Skeletal muscle tissue (tissue), 4 donors: ENCODE data around the gene KRT4. TPM values are rescaled to one million over a fixed set of nuclear protein-coding genes. Genes with fewer than 3 reads are reported as not detected.

Source experiments
- H3K27ac ChIP-seq: one replicate; pipeline ENCODE4 v1.7.0; 2013; ENCODE audit warnings: mild to moderate bottlenecking, low read depth, low read length, inconsistent platforms
- H3K27me3 ChIP-seq, 3 donors: one replicate each; pipeline ENCODE4 v1.7.0; 2013; ENCODE audit warnings: low read length in 3 of 3; ENCODE audit not compliant: control insufficient read depth in 3 of 3, insufficient read depth in 3 of 3
- H3K36me3 ChIP-seq, 3 donors: one replicate each; pipeline ENCODE4 v1.7.0; 2013; ENCODE audit warnings: low read length in 3 of 3; ENCODE audit not compliant: control insufficient read depth in 3 of 3, insufficient read depth in 3 of 3
- H3K4me1 ChIP-seq, 3 donors: one replicate each; pipeline ENCODE4 v1.7.0; 2013; ENCODE audit warnings: low read length in 3 of 3, mild to moderate bottlenecking in 3 of 3; ENCODE audit not compliant: control insufficient read depth in 3 of 3, insufficient read depth in 3 of 3
- H3K4me3 ChIP-seq, 3 donors: one replicate each; pipeline ENCODE4 v1.7.0; 2013; ENCODE audit warnings: low read length in 3 of 3
- H3K9ac ChIP-seq, 3 donors: one replicate each; pipeline ENCODE4 v1.7.0; 2013; ENCODE audit warnings: low read length in 3 of 3, mild to moderate bottlenecking in 3 of 3, moderate library complexity in 2 of 3, low read depth in 1 of 3
- H3K9me3 ChIP-seq, 3 donors: one replicate each; pipeline ENCODE4 v1.7.0; 2013; ENCODE audit warnings: low read length in 3 of 3; ENCODE audit not compliant: control insufficient read depth in 3 of 3
- total RNA-seq: library from RNA; depleted of rRNA; stranded (reverse); fragments of >200 nt; gene quantifications from one replicate; pipeline ENCODE4 v1.2.3, GENCODE V29; 2014
- donor health status: Osteomylitis.

KRT4 gene
- total RNA-seq, 1 donor from 2014 or later = not detected

DNA sequence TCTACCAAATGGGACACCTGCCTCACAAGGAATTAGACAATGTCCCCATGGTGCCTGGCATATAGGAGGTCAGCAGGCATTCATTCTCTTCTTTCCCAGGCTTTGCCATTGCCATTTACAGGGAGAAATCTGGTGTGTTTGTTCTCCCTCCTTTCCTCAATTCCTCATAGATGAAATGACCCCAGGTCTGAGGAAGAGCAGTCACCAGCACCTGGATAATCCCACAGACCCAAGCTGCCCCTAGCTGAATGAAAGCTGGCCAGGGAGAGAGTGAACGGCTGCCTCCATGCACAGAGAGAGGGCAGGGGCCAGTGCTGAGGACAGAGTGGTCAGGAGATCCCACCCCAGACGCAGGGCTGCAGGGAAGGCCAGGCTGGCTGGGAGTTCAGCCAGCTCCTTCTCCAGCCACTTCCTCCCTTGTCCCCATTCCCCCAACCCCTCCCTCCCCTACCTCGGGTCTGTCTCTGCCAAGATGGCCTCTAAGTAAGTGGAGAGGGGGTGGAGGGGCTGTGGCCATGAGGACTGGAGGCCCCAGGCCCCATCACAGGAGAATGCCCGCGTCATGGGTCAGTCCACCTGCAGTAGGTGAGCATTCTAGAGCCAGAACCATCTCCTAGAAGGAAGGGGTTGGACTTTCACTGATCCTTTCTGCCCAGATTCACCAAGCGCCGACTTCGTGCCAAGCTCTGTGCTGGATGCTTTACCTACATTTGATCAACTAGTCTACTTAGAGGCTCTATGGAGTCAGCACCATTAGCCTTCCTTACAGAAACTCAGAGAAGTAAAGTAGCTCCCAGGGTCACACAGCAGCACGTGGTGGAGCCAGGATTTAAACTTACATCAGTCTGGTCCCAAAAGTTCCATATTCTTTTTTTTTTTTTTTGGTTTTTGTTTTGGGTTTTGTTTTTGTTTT, 2.0 kb upstream of the KRT4 start:
- H3K36me3 ChIP-seq = no peaks in the 10 kb centered on the region
- H3K9ac ChIP-seq = no peak overlapping the region
- H3K27me3 ChIP-seq = peaks cover 15 to 27% (median 26%) of the 10 kb centered on the region in 3 donors
- H3K9me3 ChIP-seq = no peaks in the 10 kb centered on the region
- H3K4me1 ChIP-seq = no peaks in the 10 kb centered on the region
- no peak overlapping the region for H3K27ac ChIP-seq
- H3K4me3 ChIP-seq = no peak overlapping the region

DNA sequence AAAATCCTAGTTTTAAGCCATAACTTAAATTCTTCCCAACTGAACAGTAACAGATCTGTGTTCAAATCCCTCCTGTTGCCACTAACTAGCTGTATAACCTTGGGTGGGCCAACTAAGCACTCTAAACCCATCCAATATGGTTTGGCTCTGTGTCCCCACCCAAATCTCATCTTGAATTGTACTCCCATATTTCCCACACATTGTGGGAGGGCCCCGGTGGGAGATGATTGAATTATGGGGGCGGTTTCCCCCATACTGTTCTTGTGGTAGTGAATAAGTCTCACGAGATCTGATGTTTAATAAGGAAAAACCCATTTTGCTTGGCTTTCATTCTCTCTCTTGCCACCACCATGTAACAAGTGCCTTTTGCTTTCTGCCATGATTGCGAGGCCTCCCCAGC, 1.2 kb upstream of the KRT4 start:
- H3K4me3 ChIP-seq = no peak overlapping the region
- no peaks in the 10 kb centered on the region for H3K36me3 ChIP-seq
- no peak overlapping the region for H3K9ac ChIP-seq
- H3K27me3 ChIP-seq = peaks cover 15 to 23% (median 20%) of the 10 kb centered on the region in 3 donors
- H3K27ac ChIP-seq = no peak overlapping the region
- no peaks in the 10 kb centered on the region for H3K4me1 ChIP-seq
- no peaks in the 10 kb centered on the region for H3K9me3 ChIP-seq

DNA sequence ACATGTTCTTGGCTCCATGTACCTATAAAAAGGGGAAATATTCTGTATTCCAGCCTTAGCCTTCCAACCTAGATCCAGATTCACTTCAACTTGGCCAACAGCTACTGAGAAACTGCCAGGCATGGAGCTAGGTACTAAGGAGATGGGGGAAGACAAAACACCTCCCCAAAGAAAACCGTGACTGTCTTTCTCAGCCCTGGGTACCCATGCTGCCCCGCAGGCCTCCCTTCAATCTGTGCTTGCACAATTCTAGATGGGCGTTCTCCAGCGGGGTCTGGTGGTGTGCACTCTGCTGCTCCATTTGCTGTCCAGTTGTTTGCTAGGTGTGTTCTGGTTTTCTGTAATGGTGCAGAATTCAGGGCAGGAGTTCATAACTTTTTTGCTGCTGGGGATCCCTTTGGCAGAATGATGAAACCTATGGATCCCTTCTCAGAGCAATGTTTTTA, 817 bp upstream of the KRT4 start:
- no peaks in the 10 kb centered on the region for H3K9me3 ChIP-seq

DNA sequence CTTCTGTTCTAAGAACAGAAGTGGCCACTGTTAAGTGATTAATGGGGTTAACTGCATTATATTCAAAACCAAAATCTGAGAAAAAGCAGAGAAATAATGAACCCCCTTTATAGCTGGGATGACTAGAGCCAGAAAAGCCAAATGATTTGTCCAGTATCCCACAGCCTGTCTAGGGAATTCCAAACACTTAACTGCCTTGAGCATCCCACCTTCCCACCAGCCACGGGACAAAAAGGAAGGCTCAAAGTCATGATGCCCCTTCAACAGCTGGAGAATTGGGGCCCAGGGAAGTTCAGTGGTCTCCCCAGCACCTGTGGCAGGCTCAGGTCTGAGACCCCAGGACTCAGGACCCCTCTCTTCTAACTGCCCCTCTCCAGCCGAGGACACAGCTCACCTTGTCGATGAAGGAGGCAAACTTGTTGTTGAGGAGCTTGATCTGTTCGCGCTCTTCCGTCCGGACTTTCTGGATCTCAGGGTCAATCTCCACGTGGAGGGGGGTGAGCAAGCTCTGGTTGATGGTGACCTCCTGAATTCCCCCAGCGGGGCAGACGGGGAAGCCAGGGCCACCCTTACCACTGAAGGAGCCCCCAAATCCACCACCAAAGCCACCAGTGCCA, 605 bp downstream of the KRT4 start:
- Histone ChIP-seq H3K9me3 (no peaks in the 10 kb centered on the region), H3K36me3 (no peaks in the 10 kb centered on the region), H3K4me3 (no peak overlapping the region), H3K27me3 (peaks cover 12 to 22% (median 20%) of the 10 kb centered on the region in 3 donors), H3K4me1 (no peaks in the 10 kb centered on the region), H3K27ac (no peak overlapping the region), H3K9ac (no peak overlapping the region)

More for the DNA sequence above, 817 bp upstream of the KRT4 start:
- no peaks in the 10 kb centered on the region for H3K4me1 ChIP-seq
- H3K27me3 ChIP-seq = peaks cover 15 to 20% (median 18%) of the 10 kb centered on the region in 3 donors
- H3K36me3 ChIP-seq = no peaks in the 10 kb centered on the region
- no peak overlapping the region for H3K27ac ChIP-seq
- H3K4me3 ChIP-seq = no peak overlapping the region
- no peak overlapping the region for H3K9ac ChIP-seq

DNA sequence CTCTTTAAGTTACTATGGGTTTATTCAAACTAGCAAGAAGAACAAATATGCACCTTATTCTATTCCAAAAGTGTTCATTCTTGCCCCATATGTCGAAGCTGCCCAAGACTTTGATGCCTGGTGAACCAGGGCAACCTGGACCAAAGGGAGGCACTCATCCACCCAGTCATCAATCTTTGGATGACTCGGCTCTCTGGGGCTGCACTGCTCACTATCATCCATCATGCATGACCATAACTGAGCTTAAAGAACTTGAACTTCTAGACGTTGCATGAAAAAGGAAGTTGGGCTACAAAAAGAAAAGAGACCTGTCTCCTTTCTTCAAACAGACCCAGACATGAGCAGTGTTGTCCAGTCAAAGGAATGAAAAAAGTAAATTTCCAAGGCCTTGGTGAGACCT, 1.2 kb downstream of the KRT4 start:
- Histone ChIP-seq H3K36me3 (no peaks in the 10 kb centered on the region), H3K27me3 (peaks cover 12 to 19% (median 17%) of the 10 kb centered on the region in 3 donors), H3K27ac (no peak overlapping the region), H3K9me3 (no peaks in the 10 kb centered on the region), H3K4me3 (no peak overlapping the region), H3K9ac (no peak overlapping the region), H3K4me1 (no peaks in the 10 kb centered on the region)

DNA sequence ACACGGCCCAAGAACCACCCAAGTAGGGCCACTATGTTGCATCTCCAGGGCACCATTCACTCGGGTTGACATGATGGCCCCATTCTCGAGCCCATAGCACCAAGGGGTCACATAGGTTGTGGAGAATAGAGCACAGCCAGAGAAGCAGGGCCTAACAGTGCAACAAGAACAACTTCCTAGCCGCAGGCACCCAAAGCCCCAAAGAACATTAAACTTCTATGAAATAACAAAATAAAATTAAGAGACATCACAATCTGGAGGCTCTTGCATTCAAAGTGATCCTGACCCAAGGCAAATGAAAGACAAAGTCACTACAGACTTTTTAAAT, 1.9 kb downstream of the KRT4 start:
- Histone ChIP-seq H3K27ac (no peak overlapping the region), H3K9ac (no peak overlapping the region), H3K9me3 (no peaks in the 10 kb centered on the region), H3K36me3 (no peaks in the 10 kb centered on the region), H3K27me3 (peaks cover 7 to 20% (median 19%) of the 10 kb centered on the region in 3 donors), H3K4me3 (no peak overlapping the region), H3K4me1 (no peaks in the 10 kb centered on the region)

DNA sequence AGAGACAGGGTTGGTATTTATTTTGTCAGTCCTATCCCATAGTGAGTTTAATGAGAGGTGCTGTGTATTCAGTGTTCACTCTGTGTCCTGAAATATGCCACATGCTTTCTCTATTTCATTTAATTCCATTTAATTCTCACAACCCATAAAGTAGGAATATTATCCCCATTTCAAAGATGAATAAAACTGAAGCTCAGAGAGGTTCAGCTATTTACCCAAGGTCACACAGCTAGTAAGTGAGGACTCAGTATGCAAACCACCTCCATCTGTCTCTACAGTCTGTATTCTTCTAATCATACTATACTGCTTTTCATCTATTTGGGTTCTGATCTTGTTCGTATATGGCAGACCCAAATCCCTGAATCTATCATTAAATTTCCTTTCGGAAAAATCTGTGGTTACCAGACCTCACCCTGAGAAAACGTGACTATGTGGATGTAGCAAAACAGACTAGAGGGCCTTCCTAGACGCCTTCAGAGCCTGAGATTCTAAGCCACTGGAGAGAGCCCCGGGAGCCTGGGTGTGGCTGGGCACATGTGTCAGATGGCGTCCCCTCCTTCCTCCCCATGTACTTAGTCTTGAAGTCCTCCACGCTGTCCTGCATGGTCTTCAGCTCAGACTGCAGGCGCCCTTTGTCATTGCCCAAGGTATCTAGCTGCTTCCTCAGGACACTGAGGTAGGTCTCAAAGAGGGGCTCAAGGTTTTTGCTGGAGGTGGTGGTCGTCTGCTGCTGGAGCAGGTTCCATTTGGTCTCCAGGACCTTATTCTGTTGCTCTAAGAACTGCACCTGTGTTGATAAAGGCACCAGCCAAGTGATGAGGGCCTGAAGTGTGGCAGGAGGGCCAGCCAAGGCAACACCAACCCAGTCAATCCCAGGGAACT, 2.5 kb downstream of the KRT4 start:
- peaks cover 7 to 22% (median 21%) of the 10 kb centered on the region in 3 donors for H3K27me3 ChIP-seq
- no peak overlapping the region for H3K9ac ChIP-seq
- no peak overlapping the region for H3K4me3 ChIP-seq
- H3K36me3 ChIP-seq = no peaks in the 10 kb centered on the region
- H3K4me1 ChIP-seq = no peaks in the 10 kb centered on the region
- no peaks in the 10 kb centered on the region for H3K9me3 ChIP-seq
- H3K27ac ChIP-seq = no peak overlapping the region

DNA sequence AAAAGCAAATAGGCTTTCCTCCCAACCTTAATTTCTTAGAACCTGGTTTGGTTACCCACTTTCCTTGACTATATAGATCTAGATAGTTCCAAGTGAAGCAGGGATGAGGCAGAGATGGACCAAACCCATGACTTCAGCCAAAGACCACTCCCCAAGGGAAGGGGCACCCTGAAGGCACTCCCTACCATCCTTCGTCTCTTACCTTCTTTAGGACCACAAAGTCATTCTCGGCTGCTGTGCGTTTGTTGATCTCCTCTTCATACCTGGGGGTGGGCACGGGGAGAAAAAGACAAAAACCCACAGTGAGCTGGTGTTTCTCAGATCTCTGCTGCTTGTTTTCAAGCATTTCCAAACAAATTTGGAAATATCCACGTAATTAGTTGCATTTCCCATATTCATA, 3.4 kb downstream of the KRT4 start:
- Histone ChIP-seq H3K4me3 (no peak overlapping the region), H3K9me3 (no peaks in the 10 kb centered on the region), H3K4me1 (no peaks in the 10 kb centered on the region), H3K36me3 (no peaks in the 10 kb centered on the region), H3K27ac (no peak overlapping the region), H3K27me3 (peaks cover 7 to 24% (median 21%) of the 10 kb centered on the region in 3 donors), H3K9ac (no peak overlapping the region)

DNA sequence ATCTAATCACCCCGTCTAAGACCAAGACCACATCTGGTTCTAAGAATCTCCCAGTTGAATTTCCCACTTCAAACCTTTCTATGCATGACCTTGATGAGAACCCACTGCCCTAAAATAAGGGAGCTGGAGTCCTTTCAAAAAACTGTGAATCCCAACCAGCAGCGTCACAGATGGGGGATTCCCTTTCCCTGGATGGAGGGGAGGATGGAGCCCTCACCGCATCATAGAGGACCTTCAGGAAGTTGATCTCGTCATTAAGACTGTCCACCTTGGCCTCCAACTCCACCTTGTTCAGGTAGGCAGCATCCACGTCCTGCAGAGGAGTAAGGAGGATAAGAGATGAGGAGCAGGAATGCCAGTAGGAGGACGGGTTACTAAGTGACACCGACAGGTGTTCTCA, 4.8 kb downstream of the KRT4 start:
- Histone ChIP-seq H3K9me3 (no peaks in the 10 kb centered on the region), H3K4me1 (no peaks in the 10 kb centered on the region), H3K4me3 (no peak overlapping the region), H3K9ac (no peak overlapping the region), H3K36me3 (no peaks in the 10 kb centered on the region), H3K27ac (no peak overlapping the region), H3K27me3 (peaks cover 7 to 27% (median 21%) of the 10 kb centered on the region in 3 donors)
